Ovary (tissue), 9 donors: ENCODE measurements around the gene LUZP2. TPM values are rescaled to one million over a fixed set of nuclear protein-coding genes. Genes with fewer than 3 reads are reported as not detected.

Source experiments
- DNase-seq, 5 donors: peaks; one replicate each; pipeline ENCODE4 v3.0.0-alpha.2; 2019 to 2020
- H3K27ac ChIP-seq, 2 donors: fragments of 200-600 bp; one replicate each; pipeline versions ENCODE4 v1.5.1 to v1.8.0; 2019 to 2022
- H3K27me3 ChIP-seq: fragments of 200-600 bp; one replicate; pipeline ENCODE4 v1.8.0; 2022
- H3K36me3 ChIP-seq: fragments of 200-600 bp; sonication (generic); one replicate; pipeline ENCODE4 v1.5.1; 2019
- H3K4me1 ChIP-seq: one replicate; pipeline ENCODE4 v1.8.1; 2013; ENCODE audit warnings: mild to moderate bottlenecking, moderate library complexity; ENCODE audit not compliant: insufficient read depth
- H3K4me3 ChIP-seq: fragments of 200-600 bp; sonication (generic); one replicate; pipeline ENCODE4 v1.5.1; 2017
- H3K9me3 ChIP-seq, 2 donors: fragments of 200-600 bp in 1 of 2; sonication (generic) in 1 of 2; one replicate each; pipeline versions ENCODE4 v1.5.1 to v1.8.1; 2013 to 2019; ENCODE audit warnings: mild to moderate bottlenecking in 1 of 2, moderate library complexity in 1 of 2
- EP300 ChIP-seq: sonication (generic); formaldehyde crosslinking; IDR thresholded peaks from one replicate; pipeline ENCODE4 v1.6.1; 2017; ENCODE audit warnings: antibody characterized with exemption
- POLR2A ChIP-seq: fragments of 450-650 bp; IDR thresholded peaks from one replicate; pipeline ENCODE4 v1.6.1; 2017; ENCODE audit warnings: antibody characterized with exemption, mild to moderate bottlenecking, moderate library complexity
- WGBS, 3 donors: extraction: QIAGEN DNeasy Blood & Tissue Kit in 1 of 3; methylation state at CpG; one replicate each; pipeline versions ENCODE4 v1.1.5 to v1.1.7; 2013 to 2017; 5-methylcytosine and 5-hydroxymethylcytosine counted together
- intact Hi-C, 4 donors: fragments of 100-400 bp; cut with DNase I; formaldehyde crosslinking; loops; one replicate each; pipeline versions ENCODE4 v1.11.0 to v1.15.1; 2022 to 2023
- polyA plus RNA-seq, 2 donors: library from polyadenylated mRNA; stranded (reverse); fragments of 200-250 nt in 1 of 2; fragments of 350-450 nt in 1 of 2; fragmentation: Illumina TruSeq in 1 of 2; extraction: RNeasy Lipid Tissue Mini Kit (QIAGEN cat#74804) in 1 of 2; gene quantifications; one replicate each; pipeline ENCODE4 v1.2.3, GENCODE V29; 2013 to 2014
- total RNA-seq, 7 donors: library from RNA; depleted of rRNA in 2 of 7; stranded (reverse); fragments of >200 nt in 2 of 7; fragmentation: NEBNext Ultra II Directional in 3 of 7; extraction: Animal tissue kit (Norgen Biotek cat#: 25700) in 3 of 7; gene quantifications; one replicate each; pipeline versions ENCODE4 v1.1.0 to v1.2.4, GENCODE V29; 2016 to 2023
- TF ChIP-seq, protein P1 (sequence below), 3 donors: fragments of 450-650 bp in 2 of 3; fragments of 200-600 bp in 1 of 3; IDR thresholded peaks; one replicate each; pipeline versions ENCODE4 v1.5.1 to v1.8.0; 2016 to 2022; ENCODE audit warnings: antibody characterized with exemption in 3 of 3, mild to moderate bottlenecking in 1 of 3
- donor health status: DM: no; HTN: no; CAD: no; lungs with moderate emphysema.
- donor health status: DM: no; HTN: no; CAD: no.
- donor health status: Bipolar disorder and iron deficiency.
- donor health status: DM: yes; HTN: yes; CAD: no.
- donor health status: DM: no; HTN: no; CAD: no.
- donor health status: DM: yes; HTN: yes; CAD: no.

Gene LUZP2
- total and polyA plus RNA-seq, 9 donors = 0.04 to 0.23 (median 0.07) TPM; not detected in 6

DNA sequence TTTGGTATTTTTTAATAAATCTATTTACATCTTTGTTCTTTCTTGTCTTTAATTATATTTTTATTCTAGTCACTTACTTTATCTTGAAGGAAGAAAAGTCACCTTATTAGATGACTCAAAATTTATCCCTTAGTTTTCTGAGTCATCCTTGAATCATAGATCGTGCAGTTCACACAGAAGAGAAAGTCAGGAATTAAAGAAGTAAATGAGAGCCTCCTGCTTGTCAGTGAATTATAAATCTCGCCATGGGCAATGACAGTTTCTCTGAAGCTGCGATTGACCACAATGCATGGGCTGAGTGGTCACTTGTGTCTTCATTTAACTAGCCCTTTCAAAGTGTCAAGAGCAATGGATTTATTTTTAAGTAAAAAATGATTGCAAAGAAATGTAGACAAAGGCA, 91.2 kb downstream of the LUZP2 start:
- H3K9me3 ChIP-seq = no peaks in the 10 kb centered on the region
- intact Hi-C loops = no loop called here
- 68 to 86% (median 77%) methylated on average over 3 of the region's 3 CpGs for WGBS, 3 donors

DNA sequence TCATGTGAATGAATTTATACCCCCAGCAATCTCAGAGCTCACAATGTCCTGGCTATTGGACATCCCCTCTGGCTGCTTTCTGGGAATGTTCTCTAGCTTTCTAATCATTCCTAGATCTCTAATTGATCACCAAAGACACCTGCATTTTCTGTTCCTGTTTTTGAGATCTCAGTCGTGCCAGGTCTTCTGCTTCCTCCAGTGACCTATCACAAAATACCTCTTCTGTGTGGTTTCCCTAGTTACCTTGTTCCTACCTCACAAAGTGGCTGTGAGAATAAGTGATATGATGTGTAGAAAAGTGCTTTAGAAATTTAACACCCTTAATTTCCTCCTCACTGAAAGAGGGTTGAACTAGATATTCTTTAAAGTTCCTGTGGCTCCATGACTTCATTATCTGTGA, 92.2 kb downstream of the LUZP2 start:
- WGBS, 3 donors = 68 to 78% (median 75%) methylated on average over 1 of the region's 1 CpG
- Histone ChIP-seq H3K36me3 (no peaks in the 10 kb centered on the region), H3K27me3 (no peaks in the 10 kb centered on the region), H3K9me3 (no peaks in the 10 kb centered on the region), H3K4me3 (no peak overlapping the region), H3K27ac (no peak overlapping the region), H3K4me1 (no peaks in the 10 kb centered on the region)
- no peak for DNase-seq
- intact Hi-C loops = no loop called here
- TF ChIP-seq POLR2A = no peak
- TF ChIP-seq, protein P1, sequence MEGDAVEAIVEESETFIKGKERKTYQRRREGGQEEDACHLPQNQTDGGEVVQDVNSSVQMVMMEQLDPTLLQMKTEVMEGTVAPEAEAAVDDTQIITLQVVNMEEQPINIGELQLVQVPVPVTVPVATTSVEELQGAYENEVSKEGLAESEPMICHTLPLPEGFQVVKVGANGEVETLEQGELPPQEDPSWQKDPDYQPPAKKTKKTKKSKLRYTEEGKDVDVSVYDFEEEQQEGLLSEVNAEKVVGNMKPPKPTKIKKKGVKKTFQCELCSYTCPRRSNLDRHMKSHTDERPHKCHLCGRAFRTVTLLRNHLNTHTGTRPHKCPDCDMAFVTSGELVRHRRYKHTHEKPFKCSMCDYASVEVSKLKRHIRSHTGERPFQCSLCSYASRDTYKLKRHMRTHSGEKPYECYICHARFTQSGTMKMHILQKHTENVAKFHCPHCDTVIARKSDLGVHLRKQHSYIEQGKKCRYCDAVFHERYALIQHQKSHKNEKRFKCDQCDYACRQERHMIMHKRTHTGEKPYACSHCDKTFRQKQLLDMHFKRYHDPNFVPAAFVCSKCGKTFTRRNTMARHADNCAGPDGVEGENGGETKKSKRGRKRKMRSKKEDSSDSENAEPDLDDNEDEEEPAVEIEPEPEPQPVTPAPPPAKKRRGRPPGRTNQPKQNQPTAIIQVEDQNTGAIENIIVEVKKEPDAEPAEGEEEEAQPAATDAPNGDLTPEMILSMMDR (IDR thresholded peaks at IDR 0.05) = no peak

More for the DNA sequence above, 91.2 kb downstream of the LUZP2 start:
- H3K27ac ChIP-seq = no peak overlapping the region
- TF ChIP-seq, protein P1 (IDR thresholded peaks at IDR 0.05) = no peak
- TF ChIP-seq EP300 = no peak
- TF ChIP-seq POLR2A = no peak
- no peaks in the 10 kb centered on the region for H3K27me3 ChIP-seq
- no peak for DNase-seq
- H3K4me1 ChIP-seq = no peaks in the 10 kb centered on the region
- H3K4me3 ChIP-seq = no peak overlapping the region
- no peaks in the 10 kb centered on the region for H3K36me3 ChIP-seq

DNA sequence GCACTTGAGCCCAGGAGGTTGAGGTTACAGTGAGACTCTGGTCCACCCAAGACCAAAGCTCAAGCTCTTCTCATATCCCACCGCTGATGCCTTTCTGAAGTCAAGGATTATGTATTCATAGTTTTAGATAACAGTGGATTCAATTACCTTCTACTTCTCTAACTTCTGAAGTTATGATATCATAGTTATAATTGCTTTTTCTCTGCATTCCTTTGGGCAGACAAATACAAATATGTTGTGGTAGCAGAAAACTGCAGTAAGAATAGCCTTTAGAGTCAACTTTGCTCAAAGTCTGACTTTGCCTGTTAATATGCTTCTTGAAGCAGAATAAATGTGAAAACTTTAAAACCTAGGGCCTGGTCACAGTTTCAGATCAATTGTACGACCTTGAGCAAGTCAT, 94.4 kb downstream of the LUZP2 start:
- 68 to 71% (median 70%) methylated on average over 2 of the region's 2 CpGs for WGBS, 3 donors
- Histone ChIP-seq H3K4me1 (no peaks in the 10 kb centered on the region), H3K36me3 (no peaks in the 10 kb centered on the region), H3K4me3 (no peak overlapping the region), H3K9me3 (no peaks in the 10 kb centered on the region), H3K27ac (no peak overlapping the region), H3K27me3 (no peaks in the 10 kb centered on the region)
- DNase-seq = no peak
- intact Hi-C loops = no loop called here
- TF ChIP-seq POLR2A = no peak
- TF ChIP-seq EP300 = no peak
- TF ChIP-seq, protein P1 (IDR thresholded peaks at IDR 0.05) = no peak

DNA sequence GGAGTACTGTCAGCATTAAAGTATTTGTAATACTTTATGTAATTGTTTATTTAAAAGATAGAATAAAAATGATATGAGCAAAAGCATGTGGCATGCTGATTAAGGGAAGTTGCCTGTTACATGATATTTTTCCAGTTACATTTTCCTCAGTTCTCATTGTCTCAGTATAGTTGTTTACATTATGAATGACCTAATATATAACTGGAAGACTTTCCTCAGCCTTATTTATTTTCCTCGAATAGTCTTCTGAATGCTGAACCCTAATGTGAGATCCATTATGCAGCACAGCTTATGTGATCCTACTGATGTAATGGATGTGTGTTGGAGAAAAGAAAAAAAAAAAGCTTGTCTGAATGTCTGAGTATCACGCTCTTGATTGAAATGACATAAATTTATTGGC, 95.5 kb downstream of the LUZP2 start:
- no peaks in the 10 kb centered on the region for H3K36me3 ChIP-seq
- intact Hi-C loops = no loop called here
- 77 to 84% (median 79%) methylated on average over 2 of the region's 2 CpGs for WGBS, 3 donors
- no peaks in the 10 kb centered on the region for H3K4me1 ChIP-seq
- TF ChIP-seq EP300 (no peak), POLR2A (no peak)
- TF ChIP-seq, protein P1 (IDR thresholded peaks at IDR 0.05) = no peak
- H3K9me3 ChIP-seq = no peaks in the 10 kb centered on the region
- no peak overlapping the region for H3K27ac ChIP-seq
- DNase-seq = no peak
- no peak overlapping the region for H3K4me3 ChIP-seq
- H3K27me3 ChIP-seq = no peaks in the 10 kb centered on the region

DNA sequence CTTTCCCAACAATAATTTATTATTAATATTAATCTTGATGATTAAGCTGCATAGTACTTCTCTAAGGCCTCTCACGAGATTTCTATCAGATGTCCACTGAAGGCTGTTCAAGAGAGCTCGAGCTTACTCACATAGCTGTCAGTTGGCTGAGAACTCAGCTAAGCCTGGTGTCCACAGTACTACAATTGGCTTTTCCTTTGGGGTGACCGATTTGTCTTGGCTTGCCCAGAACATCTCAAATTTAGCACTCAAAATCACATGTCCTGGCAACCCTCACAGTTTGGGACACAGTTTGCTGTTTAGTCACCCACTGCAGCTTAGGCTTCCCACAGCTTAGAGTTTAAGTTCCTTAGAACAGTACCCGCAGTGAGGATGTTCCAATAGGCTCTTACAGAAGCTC, 96.5 kb downstream of the LUZP2 start:
- Histone ChIP-seq H3K27ac (no peak overlapping the region), H3K4me1 (no peaks in the 10 kb centered on the region), H3K36me3 (no peaks in the 10 kb centered on the region), H3K9me3 (no peaks in the 10 kb centered on the region), H3K4me3 (no peak overlapping the region), H3K27me3 (no peaks in the 10 kb centered on the region)
- WGBS, 3 donors = 78 to 87% (median 86%) methylated on average over 4 of the region's 4 CpGs
- intact Hi-C loops = no loop called here
- no peak for TF ChIP-seq POLR2A
- TF ChIP-seq EP300 = no peak
- TF ChIP-seq, protein P1 (IDR thresholded peaks at IDR 0.05) = no peak
- DNase-seq = no peak
